Measurements from ENCODE around the gene PPM1A.
"Not testable (repeated sequence)": the region's sequence is repeated elsewhere in the genome, so short reads cannot be mapped to it uniquely, and the experiment has no call there.

Gene PPM1A

GRCh38 chr14:60266021-60266937 lies 17.3 kb downstream of the PPM1A start:
- DNase-seq (ENCODE audit: low read depth) = no peak

GRCh38 chr14:60272177-60272576 lies 23.2 kb downstream of the PPM1A start:
- no peak for DNase-seq (ENCODE audit: low read depth)

DNA sequence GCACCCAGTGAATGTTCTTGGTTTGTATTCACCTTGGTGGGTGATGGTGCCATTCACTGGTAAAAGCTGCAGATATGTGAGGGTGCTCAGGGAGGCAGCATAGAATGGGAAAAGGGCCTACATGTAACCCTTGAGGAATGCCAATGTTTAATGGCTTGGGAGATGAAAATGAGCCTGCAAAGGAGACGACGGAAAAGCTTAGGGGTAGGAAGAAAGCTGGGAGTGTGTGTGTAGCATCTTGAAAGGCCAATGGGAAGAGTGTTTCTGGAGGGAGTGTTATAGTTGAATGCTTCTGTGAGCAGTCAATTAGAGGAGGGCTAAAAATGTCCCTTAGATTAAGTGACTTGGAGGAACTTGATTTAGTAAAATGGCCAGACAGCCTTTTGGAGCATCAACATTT lies 24.9 kb downstream of the PPM1A start:
- no peak for DNase-seq (ENCODE audit: low read depth)

DNA sequence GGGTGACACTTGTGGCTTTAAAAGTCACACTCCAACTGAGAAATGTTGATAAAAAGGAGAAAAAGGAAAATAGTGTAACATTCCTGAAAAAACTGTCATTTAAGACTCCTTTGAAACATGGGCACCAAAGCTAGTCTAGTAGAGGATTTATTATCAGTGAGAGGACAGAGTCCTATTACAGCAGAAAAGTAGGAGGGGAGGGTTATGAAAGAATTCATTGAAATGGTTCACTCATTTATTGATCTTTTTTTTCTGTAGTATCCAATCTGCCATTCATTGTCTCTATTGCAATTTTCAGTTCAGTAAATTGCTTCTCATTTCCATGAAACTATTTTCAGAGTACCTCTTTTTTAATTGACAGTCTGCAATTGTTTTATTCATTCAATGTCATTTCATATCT lies 25.4 kb downstream of the PPM1A start:
- DNase-seq (ENCODE audit: low read depth) = no peak

DNA sequence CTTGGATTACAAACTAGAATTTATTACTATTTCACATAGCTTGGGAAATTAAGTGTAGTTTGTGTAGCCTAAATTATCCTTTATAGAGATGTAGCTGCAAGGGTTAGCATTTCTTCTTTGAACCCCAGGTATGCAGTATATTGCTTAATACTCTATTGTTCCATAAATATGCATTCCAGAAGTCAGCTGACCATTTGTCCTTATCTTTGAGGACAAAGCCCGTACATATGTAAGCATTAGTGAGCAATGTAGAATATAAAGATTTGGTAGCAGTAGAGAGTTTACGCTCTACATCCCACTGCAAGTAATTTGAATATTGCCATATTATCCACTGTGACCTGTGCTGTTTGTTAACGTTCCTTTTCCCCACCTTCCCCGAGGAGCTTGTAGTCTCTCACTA lies 26.9 kb downstream of the PPM1A start:
- DNase-seq (ENCODE audit: low read depth) = no peak

GRCh38 chr14:60276347-60276746 lies 27.3 kb downstream of the PPM1A start:
- no peak for DNase-seq (ENCODE audit: low read depth)

DNA sequence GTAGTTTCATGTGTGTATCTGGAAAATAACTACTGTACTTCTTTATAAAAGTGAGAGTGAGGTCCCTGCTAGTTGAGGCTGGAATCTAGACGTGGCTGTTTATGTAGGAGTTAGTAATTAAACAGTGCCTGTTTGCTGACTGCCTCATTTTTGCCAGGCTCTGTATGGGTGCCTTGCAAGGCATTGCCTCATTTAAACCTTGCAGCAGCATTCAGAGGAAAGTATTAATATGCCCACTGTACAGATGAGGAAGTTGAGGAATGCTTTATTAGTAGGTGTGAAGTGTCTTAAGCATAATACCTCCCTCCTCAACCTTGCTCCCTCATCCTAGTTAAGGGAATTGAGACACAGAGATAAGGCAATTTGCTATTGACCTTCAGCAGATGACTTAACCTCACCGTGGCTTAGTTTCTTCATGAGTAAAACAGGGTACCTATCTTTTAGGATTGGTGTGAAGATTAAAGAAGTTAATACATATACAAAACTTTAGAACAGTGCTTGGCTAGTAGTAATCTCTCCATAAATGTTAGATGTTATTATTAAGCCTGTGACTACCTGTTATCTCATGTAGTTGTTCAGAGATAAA lies 28.7 kb downstream of the PPM1A start:
- no peak for DNase-seq (ENCODE audit: low read depth)

DNA sequence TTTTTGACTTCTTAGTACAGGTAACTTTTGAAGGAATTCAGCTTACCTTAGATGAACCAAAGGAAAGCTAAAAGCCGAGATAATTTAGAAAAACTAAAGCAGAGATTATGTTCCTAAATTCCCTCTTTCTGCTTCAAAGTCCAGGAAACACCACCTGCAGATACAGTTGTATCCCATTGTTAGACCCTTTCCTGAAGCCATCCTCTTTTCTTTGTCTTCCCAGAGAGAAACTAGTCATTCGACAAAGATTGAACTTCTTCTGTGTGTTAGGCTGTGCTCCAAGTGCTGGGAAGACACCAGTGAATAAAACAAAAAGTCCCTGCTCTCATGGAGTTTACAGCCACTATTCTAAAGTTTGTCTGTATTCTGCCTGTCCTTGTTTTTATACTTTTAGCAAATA lies 29.3 kb downstream of the PPM1A start:
- no peak for DNase-seq (ENCODE audit: low read depth)

DNA sequence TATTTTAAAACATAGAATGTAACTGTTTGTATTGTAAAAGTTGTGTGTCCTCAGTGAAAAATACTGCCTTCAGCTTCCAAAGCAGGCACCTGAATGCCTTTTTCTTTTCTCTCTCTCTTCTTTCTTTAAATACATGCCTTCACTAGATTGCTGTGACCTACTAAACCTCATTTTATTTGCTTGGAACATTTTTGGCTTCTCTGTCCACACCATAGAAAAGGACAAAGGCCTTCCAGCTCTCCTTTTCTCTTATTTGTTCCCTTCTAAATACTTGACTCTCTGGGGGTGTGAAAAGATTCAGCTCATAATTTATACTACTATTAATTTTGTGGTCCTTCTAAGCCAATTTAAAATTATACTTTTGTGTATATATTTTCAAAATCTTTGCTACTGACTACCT lies 38.4 kb downstream of the PPM1A start:
- no peak for DNase-seq (ENCODE audit: low read depth)

DNA sequence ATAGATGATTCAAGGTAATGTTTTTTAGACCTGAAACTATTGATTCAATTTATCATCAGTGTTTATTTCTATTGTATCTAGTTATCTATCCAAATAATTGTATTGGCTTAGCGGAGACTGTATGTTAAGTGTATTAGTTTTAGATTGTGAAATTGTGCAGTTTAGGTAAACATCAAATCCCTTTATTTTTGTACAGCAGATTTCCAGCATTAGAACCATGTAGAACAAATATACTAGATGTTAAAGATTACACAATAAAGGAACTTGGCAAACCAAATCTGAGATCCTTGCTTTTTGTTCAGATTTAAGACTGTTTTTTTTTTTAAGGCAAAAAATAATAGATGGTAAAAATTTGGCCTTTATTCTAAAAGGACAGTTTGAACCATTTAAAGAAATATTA lies 39.3 kb downstream of the PPM1A start:
- no peak for DNase-seq (ENCODE audit: low read depth)

DNA sequence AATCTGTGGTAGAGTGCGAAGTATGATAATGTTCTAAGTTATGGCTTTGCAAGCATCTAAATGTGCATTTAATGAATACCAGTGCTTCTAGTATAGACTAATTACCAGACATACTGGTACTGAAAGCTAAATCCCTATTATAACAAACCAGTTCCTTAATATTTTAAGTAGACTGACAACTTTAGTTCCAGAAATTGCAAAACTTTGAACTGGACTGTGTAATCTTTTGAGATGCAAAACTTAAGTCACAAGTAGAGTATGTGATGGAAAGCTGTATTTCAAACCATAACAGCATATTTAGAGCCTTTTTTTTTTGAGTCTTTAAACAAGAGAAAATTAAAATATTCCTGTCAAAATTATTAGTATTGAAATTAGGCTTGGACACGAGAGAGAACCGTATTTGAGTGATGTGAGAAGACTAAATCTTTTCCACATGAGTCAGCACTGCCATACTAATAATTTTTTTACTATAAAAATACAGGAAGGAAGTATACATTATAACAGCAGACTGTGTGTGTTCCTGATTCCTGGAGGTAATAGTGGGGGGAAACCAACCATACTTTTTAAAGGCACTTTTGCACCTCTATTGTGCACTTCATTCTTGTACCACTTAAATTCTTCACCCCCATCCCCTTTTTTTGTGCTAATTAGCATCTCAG lies 45.5 kb downstream of the PPM1A start:
- DNase-seq (ENCODE audit: low read depth) = no peak

DNA sequence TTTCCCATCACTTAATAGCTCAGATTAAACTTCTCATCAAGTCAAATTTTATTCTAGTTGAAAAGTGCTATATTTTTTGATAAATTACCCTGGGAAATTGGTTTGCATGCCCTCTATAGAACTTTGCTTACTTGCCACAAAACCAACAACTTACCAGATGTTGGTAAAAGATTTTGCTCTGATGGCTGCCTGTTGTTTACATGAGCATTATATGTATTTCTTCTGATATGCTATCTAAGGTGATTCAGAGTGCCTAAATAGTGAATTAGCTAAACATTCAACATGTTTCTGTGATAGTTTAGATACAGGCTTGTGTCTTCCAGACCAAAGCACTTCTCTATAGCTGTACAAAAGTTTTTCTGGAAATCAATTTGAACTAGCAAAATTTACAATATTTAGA lies 51.0 kb downstream of the PPM1A start:
- no peak for DNase-seq (ENCODE audit: low read depth)

- no peak for DNase-seq (ENCODE audit: low read depth)
Measured at GRCh38 chr14:60301685-60302084, 52.7 kb downstream of the PPM1A start.

GRCh38 chr14:60302663-60303062 lies 53.6 kb downstream of the PPM1A start:
- DNase-seq (ENCODE audit: low read depth) = no peak

DNA sequence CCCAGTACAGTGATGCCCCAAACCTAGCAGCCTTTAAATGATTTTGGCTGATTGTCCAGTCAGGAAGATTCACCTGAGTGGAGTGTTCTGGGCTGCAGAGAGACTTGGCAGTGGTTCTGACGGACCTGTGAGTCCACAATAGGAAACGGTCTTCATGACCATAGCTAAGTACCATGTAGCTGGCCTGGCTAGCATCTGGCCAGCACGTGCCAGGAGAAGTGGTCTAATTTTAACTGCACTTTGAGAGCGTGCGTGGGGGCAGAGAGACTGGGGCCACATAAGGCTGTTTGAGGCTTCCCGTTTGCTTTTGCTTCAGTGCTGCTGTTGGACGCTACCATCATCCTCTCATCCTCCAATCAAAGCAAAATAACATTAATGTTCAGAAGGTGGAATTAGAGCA lies 54.7 kb downstream of the PPM1A start:
- DNase-seq (ENCODE audit: low read depth) = no peak

DNA sequence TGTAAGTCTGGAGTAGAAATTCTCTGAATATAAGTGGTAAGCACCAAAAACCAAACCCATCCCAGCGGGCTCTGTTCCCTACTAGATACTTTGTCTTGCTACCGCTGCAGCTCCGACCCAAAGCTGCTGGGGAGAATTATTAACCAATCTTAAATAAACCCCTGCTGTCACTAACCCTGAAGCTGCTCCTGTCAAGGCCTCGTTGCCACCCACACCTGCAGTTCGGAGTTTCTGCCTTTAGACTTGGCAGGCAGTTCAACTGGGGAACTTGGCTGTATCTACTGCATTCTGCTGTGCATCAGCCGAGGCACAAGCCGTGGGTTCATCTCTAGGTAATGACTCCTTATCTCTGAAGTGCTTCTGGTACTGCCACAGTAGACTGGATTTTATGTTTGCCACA lies 55.5 kb downstream of the PPM1A start:
- no peak for DNase-seq (ENCODE audit: low read depth)

DNA sequence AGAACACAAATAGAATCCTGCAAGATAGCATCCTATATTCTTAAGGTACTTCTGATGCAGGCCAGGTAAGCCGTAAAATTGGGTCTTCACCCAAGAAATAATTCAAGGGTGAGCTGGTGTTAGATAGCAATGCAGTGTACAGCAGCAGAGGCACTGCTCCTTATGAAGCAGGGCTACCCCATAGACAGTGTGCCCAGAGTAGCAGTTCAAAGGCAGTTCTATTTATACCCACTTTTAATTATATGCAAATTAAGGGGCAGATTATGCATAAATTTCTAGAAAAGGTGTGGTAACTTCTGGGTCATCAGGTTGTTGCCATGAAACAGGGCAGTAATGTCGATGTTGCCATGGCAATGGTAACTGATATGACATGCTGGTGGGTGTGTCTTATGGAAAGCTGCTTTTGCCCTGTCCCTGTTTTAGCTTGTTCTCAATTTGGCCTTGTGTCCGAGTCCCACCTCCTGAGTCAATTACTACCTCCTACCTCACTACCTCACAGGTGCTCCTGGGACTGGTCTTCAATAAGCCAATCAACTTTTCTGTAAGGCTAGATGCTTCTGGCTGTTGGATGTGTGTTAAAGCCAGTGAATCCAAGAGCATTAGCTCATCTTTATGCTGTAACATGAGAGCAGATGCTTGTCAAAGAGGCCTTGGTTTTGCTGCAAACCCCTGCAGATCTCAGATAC lies 61.0 kb downstream of the PPM1A start:
- DNase-seq (ENCODE audit: low read depth) = no peak

- DNase-seq (ENCODE audit: low read depth) = no peak
Measured at GRCh38 chr14:60311417-60311816, 62.4 kb downstream of the PPM1A start.

DNA sequence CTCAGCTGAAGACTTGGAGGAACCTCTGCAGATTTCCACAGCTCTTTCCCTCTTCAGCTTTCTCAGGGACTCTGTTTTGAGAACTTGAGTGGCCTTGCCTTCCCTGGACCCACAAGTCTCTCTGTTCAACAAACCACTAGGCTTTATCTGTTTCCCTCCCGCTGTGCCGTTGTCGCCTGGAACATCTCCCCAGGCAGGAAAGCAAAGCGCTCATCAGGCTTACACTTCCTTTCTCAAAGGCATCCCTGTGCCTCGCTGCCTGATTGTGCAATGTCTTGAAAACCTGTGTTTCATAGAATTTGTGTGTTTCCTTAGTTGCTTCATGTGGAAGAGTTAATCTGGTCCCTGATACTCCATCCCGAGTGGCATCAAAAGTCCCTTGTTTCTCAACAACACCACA lies 64.1 kb downstream of the PPM1A start:
- DNase-seq (ENCODE audit: low read depth) = no peak

GRCh38 chr14:60315196-60315990 lies 66.4 kb downstream of the PPM1A start:
- no peak for DNase-seq (ENCODE audit: low read depth)

DNA sequence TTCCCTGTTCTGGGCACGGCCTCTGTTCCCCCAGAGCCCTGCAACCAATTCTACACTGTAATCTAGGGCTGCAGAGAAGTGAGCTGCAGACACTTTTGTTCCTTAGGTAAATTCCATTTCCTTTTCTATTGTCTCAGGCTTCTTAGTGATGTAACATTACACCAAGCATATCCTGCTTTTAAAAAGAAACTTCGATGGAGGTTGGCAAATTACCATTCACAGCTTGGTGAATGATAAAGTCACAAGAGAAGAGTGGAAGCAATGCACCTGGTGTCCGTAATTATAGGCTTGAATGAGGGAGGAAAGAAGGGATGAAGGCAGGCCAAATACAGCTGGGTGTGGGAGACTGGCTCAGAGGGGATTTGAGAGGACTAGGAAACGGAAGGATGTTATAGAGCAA lies 68.6 kb downstream of the PPM1A start:
- DNase-seq (ENCODE audit: low read depth) = no peak

DNA sequence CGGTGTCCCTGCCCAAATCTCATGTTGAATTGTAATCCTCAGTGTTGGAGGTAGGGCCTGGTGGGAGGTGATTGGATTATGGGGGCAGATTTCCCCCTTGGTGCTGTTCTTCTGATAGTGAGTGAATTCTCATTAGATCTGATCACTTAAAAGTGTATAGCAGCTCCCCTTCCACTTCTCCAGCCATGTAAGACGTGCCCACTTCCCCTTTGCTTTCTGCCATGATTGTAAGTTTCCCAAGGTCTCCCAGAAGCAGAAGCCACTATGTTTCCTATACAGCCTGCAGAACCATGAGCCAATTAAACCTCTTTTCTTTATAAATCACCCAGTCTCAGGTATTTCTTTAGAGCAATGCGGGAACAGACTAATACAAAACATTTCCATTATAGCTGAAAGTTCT lies 71.8 kb downstream of the PPM1A start:
- DNase-seq (ENCODE audit: low read depth) = not testable (repeated sequence)

All from activated T-helper 9 cell treated with anti-CD3 and anti-CD28 coated beads, Interleukin-2, amount 50 U/mL, for 16 hours (primary cell).